ENCODE measurements around the gene AKT1.

Gene AKT1

DNA sequence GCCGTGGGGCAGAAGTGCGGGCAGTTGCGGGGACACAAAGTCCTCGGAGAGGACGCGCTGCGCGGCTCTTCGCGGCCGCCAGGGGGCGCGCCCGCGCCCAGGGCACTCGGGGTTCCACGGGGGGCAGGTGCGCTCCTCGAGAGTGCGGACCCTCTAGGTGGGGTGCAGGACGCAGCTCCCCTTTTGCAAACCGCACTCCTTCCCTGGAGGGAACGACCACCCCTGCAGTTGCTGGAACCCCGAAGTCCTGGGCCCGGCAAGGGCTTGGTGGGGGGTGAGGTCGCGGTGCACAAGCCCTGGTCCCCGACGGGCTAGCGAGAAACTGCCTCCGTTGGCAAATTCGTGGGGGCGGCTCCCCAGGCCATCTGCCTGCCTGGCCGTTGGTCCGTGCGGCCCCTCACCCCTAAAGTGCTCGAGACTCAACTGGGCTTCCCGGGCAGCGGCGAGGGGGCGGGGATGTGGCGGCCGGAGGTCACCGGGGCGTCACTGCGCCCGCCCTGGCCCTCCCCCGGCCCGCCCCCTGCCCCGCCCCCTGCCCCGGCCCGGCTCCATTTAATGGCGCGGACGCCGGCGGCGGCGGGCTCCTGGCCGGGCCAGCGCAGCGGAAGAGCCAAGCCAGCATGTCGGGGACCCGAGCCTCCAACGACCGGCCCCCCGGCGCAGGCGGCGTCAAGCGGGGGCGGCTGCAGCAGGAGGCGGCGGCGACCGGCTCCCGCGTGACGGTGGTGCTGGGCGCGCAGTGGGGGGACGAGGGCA, 71.7 kb downstream of the AKT1 start, which contains the start of gene ADSS1:
ADSS1 (plus strand) TSS at position 579 of the 756 bp plus-strand sequence; CDS start at position 621, 42 bp downstream.
- Histone ChIP-seq H3K9me2 (replicated peaks; ENCODE audit: insufficient read depth, low read length) (no peaks in the 10 kb centered on the region), H3K9me3 (replicated peaks; ENCODE audit: insufficient read depth, low read length) (no peaks in the 10 kb centered on the region), H3K9ac (ENCODE audit: low read length) (no peak within 1 kb of the TSS), H3K36me3 (replicated peaks; ENCODE audit: insufficient read depth, low read length) (no peaks in the 10 kb centered on the region), H4K20me1 (ENCODE audit: insufficient read depth, low read length) (no peaks in the 10 kb centered on the region), H3K79me2 (ENCODE audit: low read length) (no peaks in the 10 kb centered on the region), H3K27me3 (replicated peaks; ENCODE audit: insufficient read depth, low read length) (peaks cover 32% of the 10 kb centered on the region), H3F3A (ENCODE audit: insufficient read depth, low read length) (no peaks in the 10 kb centered on the region), H3K27ac (ENCODE audit: low read length) (no peak within 1 kb of the TSS), H3K4me1 (ENCODE audit: low read length) (peaks cover 10% of the 10 kb centered on the region; the same call in 1 of the 2 replicates), H3K4me2 (ENCODE audit: low read depth, low read length) (peak within 1 kb of the TSS; percentile 63; the same call in 1 of the 2 replicates), H3K4me3 (ENCODE audit: low read length) (peak within 1 kb of the TSS; percentile 71), H2AFZ (ENCODE audit: low read length) (peak within 1 kb of the TSS; percentile 78; the same call in 1 of the 2 replicates)
- peak; percentile 15 for DNase-seq
- no peak for TF ChIP-seq EZH2 (optimal IDR thresholded peaks at IDR 0.05; ENCODE audit: low read depth, low read length)
- TF ChIP-seq, protein P1, sequence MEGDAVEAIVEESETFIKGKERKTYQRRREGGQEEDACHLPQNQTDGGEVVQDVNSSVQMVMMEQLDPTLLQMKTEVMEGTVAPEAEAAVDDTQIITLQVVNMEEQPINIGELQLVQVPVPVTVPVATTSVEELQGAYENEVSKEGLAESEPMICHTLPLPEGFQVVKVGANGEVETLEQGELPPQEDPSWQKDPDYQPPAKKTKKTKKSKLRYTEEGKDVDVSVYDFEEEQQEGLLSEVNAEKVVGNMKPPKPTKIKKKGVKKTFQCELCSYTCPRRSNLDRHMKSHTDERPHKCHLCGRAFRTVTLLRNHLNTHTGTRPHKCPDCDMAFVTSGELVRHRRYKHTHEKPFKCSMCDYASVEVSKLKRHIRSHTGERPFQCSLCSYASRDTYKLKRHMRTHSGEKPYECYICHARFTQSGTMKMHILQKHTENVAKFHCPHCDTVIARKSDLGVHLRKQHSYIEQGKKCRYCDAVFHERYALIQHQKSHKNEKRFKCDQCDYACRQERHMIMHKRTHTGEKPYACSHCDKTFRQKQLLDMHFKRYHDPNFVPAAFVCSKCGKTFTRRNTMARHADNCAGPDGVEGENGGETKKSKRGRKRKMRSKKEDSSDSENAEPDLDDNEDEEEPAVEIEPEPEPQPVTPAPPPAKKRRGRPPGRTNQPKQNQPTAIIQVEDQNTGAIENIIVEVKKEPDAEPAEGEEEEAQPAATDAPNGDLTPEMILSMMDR (IDR thresholded peaks at IDR 0.05; ENCODE audit: low read length): peak; percentile 65

DNA sequence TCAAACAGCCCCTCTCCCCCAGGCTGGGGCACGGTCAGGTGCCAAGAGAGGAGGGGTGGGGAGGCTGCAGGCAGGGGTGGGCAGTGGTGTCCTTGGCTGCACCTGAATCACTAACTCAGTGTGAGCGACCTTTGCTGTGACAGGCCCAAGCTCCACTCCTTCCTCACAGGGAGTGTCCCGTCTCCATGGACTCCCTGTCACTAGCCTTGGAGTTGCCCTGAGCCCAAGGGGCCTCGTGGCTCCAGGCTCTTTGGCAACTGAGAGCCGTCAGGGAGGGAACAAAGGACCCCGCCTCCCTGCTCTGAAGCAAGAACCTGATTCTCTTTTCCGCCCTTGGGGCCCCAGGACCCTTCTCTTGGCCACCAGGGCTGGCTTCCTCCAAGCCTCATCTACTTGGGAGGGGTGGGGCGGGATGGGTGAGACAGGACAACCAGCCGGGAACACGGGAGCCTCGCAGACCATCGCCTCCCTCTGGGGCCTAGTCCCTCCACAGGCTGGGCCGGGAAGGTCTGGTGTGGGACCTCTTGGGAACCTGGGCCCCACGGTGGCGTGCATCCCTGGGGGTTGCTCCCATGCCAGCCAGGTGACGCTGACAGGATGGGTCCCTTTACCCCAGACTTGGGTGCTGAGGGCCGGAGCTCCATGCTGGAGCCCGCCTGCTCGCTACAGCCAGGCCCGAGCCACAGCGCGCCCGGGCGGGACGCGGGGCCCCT, 72.5 kb downstream of the AKT1 start:
- Histone ChIP-seq H3K27ac (ENCODE audit: low read length) (no peak overlapping the region), H2AFZ (ENCODE audit: low read length) (no peak overlapping the region)

GRCh38 chr14:104721505-104722431, 73.8 kb downstream of the AKT1 start:
- no peak overlapping the region for H3K9ac ChIP-seq (ENCODE audit: low read length)
- H3K4me2 ChIP-seq (ENCODE audit: low read depth, low read length): no peak overlapping the region

More for the DNA sequence above, 72.5 kb downstream of the AKT1 start:
- Histone ChIP-seq H3K4me1 (ENCODE audit: low read length) (peaks cover 10% of the 10 kb centered on the region; the same call in 1 of the 2 replicates), H3K79me2 (ENCODE audit: low read length) (no peaks in the 10 kb centered on the region), H3F3A (ENCODE audit: insufficient read depth, low read length) (no peaks in the 10 kb centered on the region), H3K36me3 (replicated peaks; ENCODE audit: insufficient read depth, low read length) (no peaks in the 10 kb centered on the region), H3K27me3 (replicated peaks; ENCODE audit: insufficient read depth, low read length) (peaks cover 26% of the 10 kb centered on the region), H3K9me2 (replicated peaks; ENCODE audit: insufficient read depth, low read length) (no peaks in the 10 kb centered on the region), H3K9me3 (replicated peaks; ENCODE audit: insufficient read depth, low read length) (no peaks in the 10 kb centered on the region), H4K20me1 (ENCODE audit: insufficient read depth, low read length) (no peaks in the 10 kb centered on the region), H3K9ac (ENCODE audit: low read length) (no peak overlapping the region), H3K4me3 (ENCODE audit: low read length) (no peak overlapping the region), H3K4me2 (ENCODE audit: low read depth, low read length) (peak overlapping the region; percentile 63; the same call in 1 of the 2 replicates)
- TF ChIP-seq EZH2phosphoT487 (IDR thresholded peaks at IDR 0.05; ENCODE audit: low read length): no peak
- TF ChIP-seq EZH2 (optimal IDR thresholded peaks at IDR 0.05; ENCODE audit: low read depth, low read length): no peak
- DNase-seq: no peak

More at GRCh38 chr14:104721505-104722431, 73.8 kb downstream of the AKT1 start:
- Histone ChIP-seq H3K4me3 (ENCODE audit: low read length) (no peak overlapping the region), H3K4me1 (ENCODE audit: low read length) (peaks cover 10% of the 10 kb centered on the region; the same call in 1 of the 2 replicates), H3K27me3 (replicated peaks; ENCODE audit: insufficient read depth, low read length) (peaks cover 22% of the 10 kb centered on the region), H3K9me3 (replicated peaks; ENCODE audit: insufficient read depth, low read length) (no peaks in the 10 kb centered on the region), H3K27ac (ENCODE audit: low read length) (no peak overlapping the region), H4K20me1 (ENCODE audit: insufficient read depth, low read length) (no peaks in the 10 kb centered on the region), H3K36me3 (replicated peaks; ENCODE audit: insufficient read depth, low read length) (no peaks in the 10 kb centered on the region), H3F3A (ENCODE audit: insufficient read depth, low read length) (no peaks in the 10 kb centered on the region), H3K9me2 (replicated peaks; ENCODE audit: insufficient read depth, low read length) (no peaks in the 10 kb centered on the region), H2AFZ (ENCODE audit: low read length) (no peak overlapping the region), H3K79me2 (ENCODE audit: low read length) (no peaks in the 10 kb centered on the region)
- DNase-seq: no peak
- TF ChIP-seq EZH2 (optimal IDR thresholded peaks at IDR 0.05; ENCODE audit: low read depth, low read length): no peak
- no peak for TF ChIP-seq EZH2phosphoT487 (IDR thresholded peaks at IDR 0.05; ENCODE audit: low read length)
- TF ChIP-seq, protein P1 (IDR thresholded peaks at IDR 0.05; ENCODE audit: low read length): no peak
